ENCODE measurements around the gene RBKS.
A peak's percentile ranks its signal among the peaks of the same experiment; 100 is the strongest.
"Not testable (repeated sequence)": the region's sequence is repeated elsewhere in the genome, so short reads cannot be mapped to it uniquely, and the experiment has no call there.

RBKS gene

GRCh38 chr2:27796791-27797765, 93.1 kb downstream of the RBKS start:
- DNase-seq: no peak

- no peak for DNase-seq
Observed at GRCh38 chr2:27795868-27796277, 94.3 kb downstream of the RBKS start.

- no peak for DNase-seq
Observed at GRCh38 chr2:27795093-27795834, 94.9 kb downstream of the RBKS start.

- DNase-seq: no peak
Observed at GRCh38 chr2:27792759-27793158, 97.4 kb downstream of the RBKS start.

- DNase-seq: no peak
Observed at GRCh38 chr2:27790796-27791195, 99.4 kb downstream of the RBKS start.

GRCh38 chr2:27782701-27783100, 107.5 kb downstream of the RBKS start:
- no peak for DNase-seq

GRCh38 chr2:27781496-27781895, 108.7 kb downstream of the RBKS start:
- no peak for DNase-seq

- no peak for DNase-seq
Observed at GRCh38 chr2:27779417-27780055, 110.7 kb downstream of the RBKS start.

- DNase-seq: no peak
Observed at GRCh38 chr2:27776696-27777095, 113.5 kb downstream of the RBKS start.

- no peak for DNase-seq
Observed at GRCh38 chr2:27776097-27776496, 114.1 kb downstream of the RBKS start.

GRCh38 chr2:27773959-27774358, 116.2 kb downstream of the RBKS start:
- no peak for DNase-seq

GRCh38 chr2:27772804-27773203, 117.4 kb downstream of the RBKS start:
- DNase-seq: no peak

- DNase-seq: peak; percentile 89
Observed at GRCh38 chr2:27771548-27772335, 118.4 kb downstream of the RBKS start, which contains the start of gene MRPL33. Gene MRPL33 (plus strand): TSS chr2:27771719. CDS start chr2:27771778, 59 bp downstream.

GRCh38 chr2:27771202-27771547, 119.0 kb downstream of the RBKS start:
- DNase-seq: no peak

- DNase-seq: no peak
Observed at GRCh38 chr2:27766287-27766661, 123.9 kb downstream of the RBKS start.

- peak; percentile 64 for DNase-seq
Observed at GRCh38 chr2:27765621-27766286, 124.4 kb downstream of the RBKS start.

GRCh38 chr2:27764526-27764925, 125.7 kb downstream of the RBKS start:
- not testable (repeated sequence) for DNase-seq

GRCh38 chr2:27763907-27764267, 126.3 kb downstream of the RBKS start:
- DNase-seq: no peak

GRCh38 chr2:27762951-27763906, 127.0 kb downstream of the RBKS start:
- DNase-seq: no peak

GRCh38 chr2:27756544-27757498, 133.4 kb downstream of the RBKS start:
- DNase-seq: no peak

All from DMS79 (cell line).